ENCODE data around the gene DCDC2. TPM values are rescaled to one million over a fixed set of nuclear protein-coding genes. Genes with fewer than 3 reads are reported as not detected.

The DCDC2 gene
- total RNA-seq, 3 donors from 2014 or later, result 0.44 to 3.2 (median 2.6) TPM

GRCh38 chr6:24225838-24226237 is 132.0 kb downstream of the DCDC2 start:
- Histone ChIP-seq H3K9me3 (no peaks in the 10 kb centered on the region), H3K36me3 (ENCODE audit: low read depth) (no peaks in the 10 kb centered on the region), H3K4me1 (ENCODE audit: low read depth) (no peaks in the 10 kb centered on the region), H3K4me3 (no peak overlapping the region)
- no peak for TF ChIP-seq CTCF (IDR thresholded peaks at IDR 0.05)
- ATAC-seq, result no peak
- intact Hi-C loops (cut with DNase I, micrococcal nuclease), result no loop called here
- no peak for DNase-seq

- H3K4me1 ChIP-seq (ENCODE audit: low read depth), result no peaks in the 10 kb centered on the region
- H3K4me3 ChIP-seq, result no peak overlapping the region
- no peak for ATAC-seq
- intact Hi-C loops (cut with DNase I, micrococcal nuclease), result no loop called here
- H3K36me3 ChIP-seq (ENCODE audit: low read depth), result no peaks in the 10 kb centered on the region
- H3K9me3 ChIP-seq, result no peaks in the 10 kb centered on the region
- TF ChIP-seq CTCF (IDR thresholded peaks at IDR 0.05), result no peak
- no peak for DNase-seq
Observed at GRCh38 chr6:24223115-24223919, 134.5 kb downstream of the DCDC2 start.

- intact Hi-C loops (cut with DNase I, micrococcal nuclease), result no loop called here
- DNase-seq (no peak), ATAC-seq (no peak)
- TF ChIP-seq CTCF (IDR thresholded peaks at IDR 0.05), result no peak
- Histone ChIP-seq H3K4me1 (ENCODE audit: low read depth) (no peaks in the 10 kb centered on the region), H3K4me3 (no peak overlapping the region), H3K36me3 (ENCODE audit: low read depth) (no peaks in the 10 kb centered on the region), H3K9me3 (no peaks in the 10 kb centered on the region)
Observed at GRCh38 chr6:24219670-24220069, 138.2 kb downstream of the DCDC2 start.

- Histone ChIP-seq H3K9me3 (no peaks in the 10 kb centered on the region), H3K36me3 (ENCODE audit: low read depth) (no peaks in the 10 kb centered on the region), H3K4me3 (no peak overlapping the region), H3K4me1 (ENCODE audit: low read depth) (no peaks in the 10 kb centered on the region)
- no peak for DNase-seq
- intact Hi-C loops (cut with DNase I, micrococcal nuclease), result no loop called here
- no peak for TF ChIP-seq CTCF (IDR thresholded peaks at IDR 0.05)
- ATAC-seq, result no peak
Observed at GRCh38 chr6:24214984-24215383, 142.9 kb downstream of the DCDC2 start.

- ATAC-seq (no peak), DNase-seq (no peak)
- intact Hi-C loops (cut with DNase I, micrococcal nuclease), result loop anchor here in 1 of 2 donors (10.0 kb wide), 1 partner anchor 143 kb away; no protein-coding TSS in a partner anchor
- H3K36me3 ChIP-seq (ENCODE audit: low read depth), result no peaks in the 10 kb centered on the region
- H3K9me3 ChIP-seq, result no peaks in the 10 kb centered on the region
- H3K4me1 ChIP-seq (ENCODE audit: low read depth), result no peaks in the 10 kb centered on the region
- no peak for TF ChIP-seq CTCF (IDR thresholded peaks at IDR 0.05)
- no peak overlapping the region for H3K4me3 ChIP-seq
Observed at GRCh38 chr6:24207413-24207812, 150.4 kb downstream of the DCDC2 start.
